Measurements from ENCODE around the gene MTFP1. TPM values are rescaled to one million over a fixed set of nuclear protein-coding genes. Genes with fewer than 3 reads are reported as not detected.
"Not testable (repeated sequence)": the region's sequence is repeated elsewhere in the genome, so short reads cannot be mapped to it uniquely, and the experiment has no call there.

Gene MTFP1
- total RNA-seq, 3 donors from 2014 or later, result 97.0 to 113 (median 99.9) TPM

DNA sequence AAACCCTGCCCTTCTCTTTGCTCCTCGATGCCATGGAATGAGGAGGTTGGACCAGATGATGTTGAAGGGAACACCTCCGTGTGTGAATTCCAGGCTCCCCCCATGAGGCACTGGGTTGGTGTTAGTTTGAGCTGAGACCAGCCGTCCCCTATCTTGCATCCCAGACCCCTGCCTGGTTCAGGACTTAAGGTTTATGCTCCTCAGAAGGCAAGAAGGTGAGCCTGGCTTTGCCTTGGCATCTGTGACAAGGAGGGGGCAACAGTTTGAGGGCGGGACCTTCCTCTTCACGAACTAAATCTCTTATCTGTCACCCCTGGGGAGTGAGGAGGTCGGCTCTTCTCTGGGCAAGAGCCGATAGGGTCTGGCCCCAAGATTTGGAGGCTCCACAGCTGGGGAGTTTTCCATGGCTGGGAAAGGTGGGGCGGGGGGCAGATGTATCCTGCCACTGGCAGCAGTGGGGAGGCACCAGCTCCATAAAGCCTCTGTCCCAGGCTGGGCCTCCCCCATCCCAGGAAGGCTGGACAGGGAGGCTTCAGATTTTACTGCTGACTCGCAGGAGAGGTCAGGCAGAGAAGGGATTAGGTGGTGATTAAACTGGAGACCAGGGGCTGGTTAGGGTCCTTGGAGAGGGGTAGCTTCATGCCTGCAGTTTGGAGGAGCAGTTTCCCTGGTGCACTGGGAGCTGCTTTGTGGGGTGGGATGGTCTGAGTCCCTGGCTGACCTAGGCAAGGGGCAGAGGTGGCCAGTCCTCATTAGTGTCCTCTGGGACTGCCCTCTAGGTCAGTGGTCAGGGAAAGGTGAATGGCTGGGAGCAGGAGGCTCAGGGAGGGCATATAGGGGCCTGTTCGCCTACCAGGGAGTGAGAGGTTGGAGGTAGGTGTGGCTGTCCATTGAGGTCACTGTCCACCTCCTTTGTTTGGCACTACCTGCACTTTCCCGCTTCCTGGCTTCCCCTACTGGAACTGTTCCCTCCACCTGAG, 27.6 kb upstream of the MTFP1 start:
- no peak for DNase-seq
- peak in 1 of 2 donors; percentile 4 for ATAC-seq
- peaks cover 4% of the 10 kb centered on the region for H3K27me3 Mint-ChIP-seq (ENCODE audit: low read depth)

DNA sequence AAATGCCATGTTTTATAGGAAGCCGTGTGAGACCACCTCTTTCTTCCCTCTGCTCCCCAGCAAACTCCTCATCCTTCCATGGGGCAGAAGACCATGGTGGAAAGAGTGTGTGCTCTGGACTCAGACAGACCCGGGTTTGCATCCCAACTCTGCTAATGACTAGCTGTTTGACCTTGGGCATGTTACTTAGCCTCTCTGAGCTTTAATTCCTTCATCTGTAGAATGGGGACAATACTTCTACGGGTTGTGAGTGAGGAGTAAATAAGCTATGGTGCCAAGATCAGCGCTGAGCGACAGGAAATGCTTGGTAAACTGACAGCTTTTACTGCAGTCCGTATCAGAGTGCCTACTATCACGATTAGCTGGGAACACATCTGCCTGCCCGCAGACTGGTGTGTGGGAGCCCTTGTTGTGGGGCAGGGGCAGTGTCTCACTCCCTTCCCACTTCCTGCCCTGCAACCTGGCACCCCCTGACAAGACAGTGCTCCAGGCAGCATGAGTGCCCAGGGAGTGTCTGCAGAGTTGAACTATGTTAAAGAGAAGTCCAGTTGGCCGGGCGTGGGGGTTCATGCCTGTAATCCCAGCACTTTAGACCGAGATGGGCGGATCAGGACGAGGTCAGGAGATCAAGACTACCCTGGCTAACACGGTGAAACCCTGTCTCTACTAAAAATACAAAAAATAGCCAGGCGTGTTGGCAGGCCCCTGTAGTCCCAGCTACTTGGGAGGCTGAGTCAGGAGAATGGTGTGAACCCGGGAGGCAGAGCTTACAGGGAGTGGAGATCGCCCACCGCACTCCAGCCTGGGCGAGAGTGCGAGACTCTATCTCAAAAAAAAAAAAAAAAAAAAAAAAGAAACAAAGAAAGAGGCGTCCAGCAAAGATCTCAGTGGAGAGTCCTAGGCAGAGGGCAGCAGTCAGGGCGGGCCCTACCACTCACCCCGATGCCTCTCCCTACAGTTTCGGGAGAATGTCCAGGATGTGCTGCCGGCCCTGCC, 26.6 kb upstream of the MTFP1 start:
- Mint-ChIP-seq H3K36me3 (ENCODE audit: insufficient read depth) (no peaks in the 10 kb centered on the region), H3K4me1 (ENCODE audit: low read depth) (peaks cover 28% of the 10 kb centered on the region), H3K27me3 (ENCODE audit: low read depth) (peaks cover 4% of the 10 kb centered on the region), H3K9me3 (no peaks in the 10 kb centered on the region), H3K4me3 (peak overlapping the region; percentile 77)
- DNase-seq, result no peak
- ATAC-seq, result no peak

More for the DNA sequence above, 27.6 kb upstream of the MTFP1 start:
- Mint-ChIP-seq H3K36me3 (ENCODE audit: insufficient read depth) (no peaks in the 10 kb centered on the region), H3K4me1 (ENCODE audit: low read depth) (peaks cover 29% of the 10 kb centered on the region), H3K4me3 (peak overlapping the region; percentile 77), H3K9me3 (no peaks in the 10 kb centered on the region)

DNA sequence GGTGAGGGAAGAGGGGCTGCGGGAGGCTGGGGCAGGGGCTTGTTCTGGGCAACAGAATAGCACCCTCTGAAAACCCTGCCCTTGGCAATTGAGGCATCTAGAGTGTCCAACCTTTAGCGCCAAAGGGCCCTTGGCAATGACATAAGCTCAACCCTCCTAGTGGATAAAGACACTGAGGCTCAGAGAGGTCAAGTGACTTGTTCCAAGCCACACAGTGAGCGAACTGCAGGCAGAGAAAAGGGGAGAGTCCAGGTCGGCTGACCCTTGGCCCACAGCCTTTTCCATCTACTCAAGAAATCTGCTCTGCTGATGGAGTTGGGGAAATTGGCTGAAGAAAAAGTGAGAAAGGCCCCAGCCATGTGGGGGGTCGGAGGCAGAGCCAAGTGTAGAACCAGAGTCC, 25.9 kb upstream of the MTFP1 start:
- DNase-seq, result no peak

DNA sequence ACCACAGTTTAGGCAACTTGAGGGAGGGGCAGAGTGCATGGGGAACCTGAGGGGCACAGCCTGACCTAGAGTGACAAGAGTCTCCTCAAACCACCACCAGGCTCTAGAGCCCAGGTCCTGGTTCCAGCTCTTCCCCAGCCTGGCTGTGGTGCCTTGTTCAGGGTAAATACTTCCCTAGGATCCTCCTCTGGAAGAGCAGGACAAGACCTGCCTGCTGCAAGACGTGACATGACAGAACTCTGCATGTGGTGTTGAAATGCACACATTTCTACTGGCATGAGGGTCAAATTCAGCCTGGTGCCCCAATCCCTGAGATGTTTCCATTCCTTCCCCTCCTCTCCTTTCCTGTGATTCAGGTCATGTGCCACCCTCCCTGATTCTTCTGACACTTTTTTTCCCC, 25.4 kb upstream of the MTFP1 start:
- Mint-ChIP-seq H3K36me3 (ENCODE audit: insufficient read depth) (no peaks in the 10 kb centered on the region), H3K27me3 (ENCODE audit: low read depth) (peaks cover 4% of the 10 kb centered on the region), H3K9me3 (no peaks in the 10 kb centered on the region), H3K4me3 (no peak overlapping the region), H3K4me1 (ENCODE audit: low read depth) (peaks cover 28% of the 10 kb centered on the region)
- DNase-seq, result no peak
- no peak for ATAC-seq

More for the DNA sequence above, 25.9 kb upstream of the MTFP1 start:
- H3K36me3 Mint-ChIP-seq (ENCODE audit: insufficient read depth), result no peaks in the 10 kb centered on the region
- H3K9me3 Mint-ChIP-seq, result no peaks in the 10 kb centered on the region
- H3K4me1 Mint-ChIP-seq (ENCODE audit: low read depth), result peaks cover 28% of the 10 kb centered on the region
- ATAC-seq, result no peak
- peaks cover 4% of the 10 kb centered on the region for H3K27me3 Mint-ChIP-seq (ENCODE audit: low read depth)
- H3K4me3 Mint-ChIP-seq, result no peak overlapping the region

- not testable (repeated sequence) for H3K9me3 Mint-ChIP-seq; H3K36me3 Mint-ChIP-seq (ENCODE audit: insufficient read depth); H3K27me3 Mint-ChIP-seq (ENCODE audit: low read depth); DNase-seq; ATAC-seq; H3K4me3 Mint-ChIP-seq
- peaks cover 24% of the 10 kb centered on the region for H3K4me1 Mint-ChIP-seq (ENCODE audit: low read depth)
These were observed 24.5 kb upstream of the MTFP1 start for GRCh38 chr22:30401024-30401423.

GRCh38 chr22:30402028-30402765, 23.4 kb upstream of the MTFP1 start:
- Mint-ChIP-seq H3K36me3 (ENCODE audit: insufficient read depth) (peaks cover 5% of the 10 kb centered on the region), H3K9me3 (no peaks in the 10 kb centered on the region), H3K27me3 (ENCODE audit: low read depth) (no peaks in the 10 kb centered on the region), H3K4me3 (no peak overlapping the region), H3K4me1 (ENCODE audit: low read depth) (peaks cover 16% of the 10 kb centered on the region)
- DNase-seq (no peak), ATAC-seq (no peak)

GRCh38 chr22:30402766-30403104, 22.8 kb upstream of the MTFP1 start:
- H3K36me3 Mint-ChIP-seq (ENCODE audit: insufficient read depth); DNase-seq; H3K4me3 Mint-ChIP-seq; H3K27me3 Mint-ChIP-seq (ENCODE audit: low read depth); ATAC-seq; H3K9me3 Mint-ChIP-seq: not testable (repeated sequence)
- H3K4me1 Mint-ChIP-seq (ENCODE audit: low read depth), result peaks cover 14% of the 10 kb centered on the region

GRCh38 chr22:30404307-30404706, 21.3 kb upstream of the MTFP1 start:
- Mint-ChIP-seq H3K4me3 (no peak overlapping the region), H3K9me3 (no peaks in the 10 kb centered on the region), H3K36me3 (ENCODE audit: insufficient read depth) (peaks cover 8% of the 10 kb centered on the region), H3K4me1 (ENCODE audit: low read depth) (no peaks in the 10 kb centered on the region), H3K27me3 (ENCODE audit: low read depth) (no peaks in the 10 kb centered on the region)
- DNase-seq (no peak), ATAC-seq (no peak)

- H3K9me3 Mint-ChIP-seq, result no peaks in the 10 kb centered on the region
- DNase-seq, result no peak
- ATAC-seq, result no peak
- H3K4me1 Mint-ChIP-seq (ENCODE audit: low read depth), result no peaks in the 10 kb centered on the region
- no peaks in the 10 kb centered on the region for H3K27me3 Mint-ChIP-seq (ENCODE audit: low read depth)
- H3K4me3 Mint-ChIP-seq, result no peak overlapping the region
- peaks cover 11% of the 10 kb centered on the region for H3K36me3 Mint-ChIP-seq (ENCODE audit: insufficient read depth)
These were observed 19.8 kb upstream of the MTFP1 start for GRCh38 chr22:30405731-30406130.

- Mint-ChIP-seq H3K36me3 (ENCODE audit: insufficient read depth) (peaks cover 16% of the 10 kb centered on the region), H3K4me1 (ENCODE audit: low read depth) (no peaks in the 10 kb centered on the region), H3K4me3 (no peak overlapping the region), H3K9me3 (no peaks in the 10 kb centered on the region), H3K27me3 (ENCODE audit: low read depth) (no peaks in the 10 kb centered on the region)
- no peak for DNase-seq
- no peak for ATAC-seq
These were observed 19.2 kb upstream of the MTFP1 start for GRCh38 chr22:30406400-30406799.

GRCh38 chr22:30408388-30409102, 17.0 kb upstream of the MTFP1 start:
- no peak for DNase-seq
- peaks cover 28% of the 10 kb centered on the region for H3K36me3 Mint-ChIP-seq (ENCODE audit: insufficient read depth)
- H3K4me3 Mint-ChIP-seq, result no peak overlapping the region
- no peak for ATAC-seq
- no peaks in the 10 kb centered on the region for H3K9me3 Mint-ChIP-seq
- peaks cover 8% of the 10 kb centered on the region for H3K4me1 Mint-ChIP-seq (ENCODE audit: low read depth)
- H3K27me3 Mint-ChIP-seq (ENCODE audit: low read depth), result no peaks in the 10 kb centered on the region

DNA sequence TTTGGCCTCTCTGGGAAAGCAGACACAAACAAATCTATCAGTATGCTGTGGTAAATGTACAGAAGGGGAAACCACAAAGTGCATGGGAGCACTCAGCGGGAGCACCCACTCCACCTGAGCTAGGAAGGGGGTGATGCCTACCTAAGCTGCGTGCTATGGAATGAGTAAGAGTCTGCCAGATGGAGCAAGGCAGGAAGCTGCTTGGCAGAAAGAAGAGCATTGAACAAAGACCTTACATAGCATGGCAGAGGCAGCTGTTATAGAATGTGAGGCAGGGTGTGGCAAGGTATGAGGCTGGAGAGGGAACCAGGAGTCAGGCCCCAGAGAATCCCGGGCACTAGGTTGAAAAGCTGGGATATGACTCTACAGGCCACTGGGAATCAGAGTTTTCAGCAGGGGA, 13.8 kb upstream of the MTFP1 start:
- no peaks in the 10 kb centered on the region for H3K27me3 Mint-ChIP-seq (ENCODE audit: low read depth)
- peaks cover 39% of the 10 kb centered on the region for H3K36me3 Mint-ChIP-seq (ENCODE audit: insufficient read depth)
- DNase-seq (no peak), ATAC-seq (no peak)
- no peak overlapping the region for H3K4me3 Mint-ChIP-seq
- H3K4me1 Mint-ChIP-seq (ENCODE audit: low read depth), result peaks cover 25% of the 10 kb centered on the region
- no peaks in the 10 kb centered on the region for H3K9me3 Mint-ChIP-seq

DNA sequence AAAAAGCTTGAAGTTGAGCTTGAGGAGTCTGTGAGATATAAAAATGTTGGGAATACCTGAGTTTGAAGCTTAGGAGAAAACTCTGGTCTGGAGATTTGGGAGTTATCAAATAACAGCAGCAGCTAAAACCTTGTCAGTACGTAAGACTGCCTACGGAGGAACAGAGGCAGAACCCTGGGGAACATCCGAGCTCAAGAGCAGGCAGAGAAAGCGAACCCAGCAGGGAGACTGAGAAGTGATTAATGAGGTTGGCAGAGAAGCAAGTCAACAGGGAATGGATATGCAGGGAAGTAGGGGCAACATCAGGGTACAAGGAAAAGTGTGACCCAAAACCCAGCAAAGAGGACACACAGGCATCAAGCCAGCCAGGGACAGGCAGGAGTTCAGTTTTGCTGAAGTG, 12.6 kb upstream of the MTFP1 start:
- peaks cover 40% of the 10 kb centered on the region for H3K36me3 Mint-ChIP-seq (ENCODE audit: insufficient read depth)
- no peaks in the 10 kb centered on the region for H3K9me3 Mint-ChIP-seq
- DNase-seq (no peak), ATAC-seq (no peak)
- H3K27me3 Mint-ChIP-seq (ENCODE audit: low read depth), result no peaks in the 10 kb centered on the region
- peak overlapping the region; percentile 59 for H3K4me3 Mint-ChIP-seq
- peaks cover 25% of the 10 kb centered on the region for H3K4me1 Mint-ChIP-seq (ENCODE audit: low read depth)
